HG02840 (cell line): ENCODE measurements around the gene RTN3.
A peak's percentile ranks its signal among the peaks of the same experiment; 100 is the strongest.
"Not testable (repeated sequence)": the region's sequence is repeated elsewhere in the genome, so short reads cannot be mapped to it uniquely, and the experiment has no call there.

Source experiments
- ATAC-seq: cut with Tn5 transposase; IDR thresholded peaks from one replicate; pipeline ENCODE4 v1.9.1; 2021; ENCODE audit warnings: mild to moderate bottlenecking, moderate library complexity, moderate number of reproducible peaks; ENCODE audit not compliant: unreplicated experiment, low FRiP score

Gene RTN3

GRCh38 chr11:63767565-63768236, 86.4 kb downstream of the RTN3 start:
- no peak for ATAC-seq

DNA sequence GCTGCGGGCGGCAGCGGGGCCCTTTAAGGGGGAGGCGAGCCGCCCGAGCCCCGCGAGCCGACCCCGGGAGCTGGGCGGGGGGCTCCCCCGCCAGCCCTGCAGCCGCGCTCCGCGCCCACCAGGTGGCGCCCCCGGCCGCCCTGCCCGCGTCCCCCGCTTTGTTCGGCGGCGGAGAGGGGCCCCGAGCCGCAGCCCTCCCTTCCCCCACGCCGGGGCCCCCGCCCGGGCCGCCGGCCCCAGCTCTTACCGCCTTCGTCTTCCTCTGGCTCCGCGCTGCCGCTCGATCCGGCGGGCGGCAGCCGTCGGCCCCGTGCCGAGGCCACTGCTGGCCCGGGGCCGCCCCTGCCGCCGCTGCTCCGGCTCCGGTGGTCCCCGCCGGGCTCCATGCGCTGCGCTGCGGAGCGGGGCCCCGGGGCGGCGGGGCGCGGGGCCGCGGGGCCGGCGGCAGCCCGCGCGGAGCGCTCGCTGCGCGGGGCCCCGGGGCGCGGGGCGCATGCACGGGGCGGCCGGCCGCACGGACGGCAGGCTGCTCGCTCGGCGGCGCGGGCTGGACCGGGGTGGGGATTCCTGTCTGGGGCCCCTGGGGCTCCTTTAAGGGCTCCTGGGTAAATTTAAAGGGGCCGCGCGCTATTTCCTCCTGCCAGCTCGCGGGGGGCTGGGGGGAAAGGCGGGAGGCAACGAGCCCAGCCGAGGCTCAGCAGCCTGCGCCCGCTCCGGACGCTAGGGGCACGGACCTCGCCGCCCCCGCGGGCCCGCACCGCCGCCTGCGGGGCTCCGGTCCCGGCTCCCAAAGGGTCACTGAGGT, 87.1 kb downstream of the RTN3 start, which contains the start of gene ZFTA:
Gene ZFTA (minus strand): TSS at position 539 of the 805 bp plus-strand sequence. CDS start 153 bp downstream, at position 386.
- peak; percentile 49 for ATAC-seq

- peak; percentile 29 for ATAC-seq
These were observed 87.9 kb downstream of the RTN3 start for GRCh38 chr11:63769042-63769713.

GRCh38 chr11:63769714-63770455, 88.6 kb downstream of the RTN3 start:
- ATAC-seq: no peak

DNA sequence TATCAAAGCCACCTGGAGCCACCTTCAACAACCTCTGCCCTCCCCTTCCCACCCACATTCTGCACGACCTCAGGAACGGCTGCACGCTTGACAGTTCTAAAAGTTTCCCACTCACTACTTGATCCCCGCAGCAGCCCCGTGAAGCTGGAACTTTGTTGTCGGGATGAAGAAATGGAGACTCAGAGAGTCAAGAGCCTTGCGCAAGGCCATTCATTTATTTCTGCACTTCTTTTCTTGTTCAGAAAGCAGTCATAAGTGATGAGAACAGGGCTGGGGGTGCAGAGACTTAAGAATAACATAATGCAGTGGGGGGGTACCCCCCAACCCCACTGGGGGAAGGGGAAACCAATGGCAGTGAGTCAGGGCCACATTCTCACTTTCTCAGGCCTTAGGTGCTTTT, 89.5 kb downstream of the RTN3 start:
- ATAC-seq: no peak

GRCh38 chr11:63771741-63772318, 90.5 kb downstream of the RTN3 start:
- ATAC-seq: not testable (repeated sequence)

- ATAC-seq: no peak
These were observed 93.9 kb downstream of the RTN3 start for GRCh38 chr11:63775191-63775590.

GRCh38 chr11:63779039-63779438, 97.7 kb downstream of the RTN3 start:
- ATAC-seq: no peak

DNA sequence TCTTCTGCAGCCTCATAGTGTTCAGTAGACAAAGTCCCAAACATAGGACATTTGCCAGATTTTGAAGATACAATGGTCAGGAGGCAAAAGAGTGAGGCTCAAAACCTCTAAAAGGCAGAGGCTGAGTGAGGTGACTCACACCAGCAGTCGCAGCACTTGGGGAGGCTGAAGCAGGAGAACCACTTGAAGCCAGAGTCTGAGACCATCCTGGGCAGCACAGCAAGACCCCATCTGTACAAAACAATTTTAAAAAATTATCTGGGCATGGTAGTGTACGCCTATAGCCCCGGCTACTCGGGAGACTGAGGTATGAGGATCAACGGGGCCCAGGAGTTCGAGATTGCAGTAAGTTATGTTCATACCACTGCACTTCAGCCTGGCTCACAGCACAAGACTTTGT, 101.4 kb downstream of the RTN3 start:
- no peak for ATAC-seq

GRCh38 chr11:63783925-63784592, 102.8 kb downstream of the RTN3 start:
- no peak for ATAC-seq

DNA sequence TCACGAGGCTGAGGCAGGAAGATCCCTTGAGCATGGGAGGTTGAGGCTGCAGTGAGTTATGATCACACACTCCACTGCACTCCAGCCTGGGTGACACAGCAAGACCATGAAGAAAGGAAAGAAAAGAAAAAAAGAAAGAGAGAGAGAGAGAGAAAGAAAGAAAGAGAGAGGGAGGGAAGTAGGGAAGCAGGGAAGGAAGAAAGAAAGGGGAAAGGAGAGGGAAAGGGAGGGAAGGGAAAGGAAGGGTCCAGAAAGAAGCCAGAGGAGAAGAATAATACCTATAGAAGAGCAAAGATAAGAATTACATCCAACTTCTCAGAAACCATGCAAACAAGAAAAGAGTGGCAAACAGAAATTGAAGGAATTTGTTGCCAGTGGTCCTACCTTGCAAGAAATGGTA, 104.5 kb downstream of the RTN3 start:
- no peak for ATAC-seq

DNA sequence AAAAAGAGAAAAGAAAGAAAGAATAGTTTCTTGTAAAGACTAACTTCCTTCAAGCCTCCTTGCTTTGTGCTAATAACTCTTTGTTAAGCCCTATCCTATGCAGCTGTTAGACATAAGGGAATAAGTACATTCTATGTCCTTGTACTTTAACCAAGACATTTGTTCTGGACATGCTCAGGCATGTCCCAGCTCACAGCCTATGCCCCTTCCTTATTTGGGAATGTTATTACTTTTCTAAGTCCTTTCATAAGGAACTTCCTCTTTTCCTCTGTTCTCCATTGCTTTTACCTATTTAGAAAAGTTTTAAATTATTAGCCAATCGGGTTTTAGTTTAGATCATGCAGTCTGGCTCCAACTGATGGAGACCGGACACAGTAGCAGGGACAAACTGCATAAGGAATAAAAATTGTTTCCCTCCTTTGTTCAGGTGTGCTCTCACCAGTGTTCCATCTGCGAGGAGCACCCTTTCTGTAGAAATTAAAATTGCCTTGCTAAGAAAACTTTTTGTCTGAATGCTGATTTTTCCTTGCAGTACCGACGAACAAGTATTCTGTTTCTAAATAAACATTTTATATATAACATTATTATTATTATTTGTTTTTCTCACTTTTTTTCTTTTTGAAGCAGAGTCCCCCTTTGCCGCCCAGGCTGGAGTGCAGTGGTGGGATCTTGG, 110.3 kb downstream of the RTN3 start:
- no peak for ATAC-seq

GRCh38 chr11:63793161-63793560, 111.9 kb downstream of the RTN3 start:
- no peak for ATAC-seq

DNA sequence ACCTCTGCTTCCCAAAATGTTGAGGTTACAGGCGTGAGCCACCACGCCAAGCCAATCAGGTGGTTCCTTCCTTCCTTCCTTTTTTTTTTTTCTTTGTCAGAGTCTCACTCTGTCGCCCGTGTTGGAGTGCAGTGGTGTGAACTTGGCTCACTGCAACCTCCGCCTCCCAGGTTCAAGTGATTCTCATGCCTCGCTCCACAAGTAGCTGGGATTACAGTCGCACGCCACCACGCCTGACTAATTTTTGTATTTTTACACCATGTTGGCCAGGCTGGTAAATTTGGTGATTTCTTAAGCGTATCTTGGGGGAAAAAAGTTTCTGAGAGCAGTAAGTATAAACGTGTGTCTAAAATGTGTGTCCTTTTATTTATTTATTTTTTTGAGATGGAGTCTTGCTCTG, 113.8 kb downstream of the RTN3 start:
- ATAC-seq: no peak

GRCh38 chr11:63800921-63801320, 119.6 kb downstream of the RTN3 start:
- ATAC-seq: no peak

GRCh38 chr11:63802637-63803414, 121.5 kb downstream of the RTN3 start:
- ATAC-seq: no peak

DNA sequence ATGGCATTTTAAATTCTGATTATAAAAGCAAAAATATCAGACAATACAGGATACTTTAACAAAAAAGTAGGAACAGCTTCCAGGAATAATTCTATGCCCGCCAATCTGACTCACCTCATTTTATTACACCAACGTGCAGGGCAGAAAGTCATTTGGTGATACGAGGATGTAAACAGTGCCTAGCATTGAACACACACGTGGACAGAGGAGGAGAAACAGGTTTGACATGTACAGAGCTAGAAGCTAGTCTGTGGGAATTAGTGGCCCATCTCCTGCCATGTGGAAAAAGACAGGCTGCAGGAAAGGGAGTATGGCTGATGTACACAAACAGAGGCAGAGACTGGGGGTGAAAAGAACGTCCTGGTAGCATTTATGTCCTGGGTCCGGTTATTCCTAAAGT, 123.0 kb downstream of the RTN3 start:
- no peak for ATAC-seq

GRCh38 chr11:63805844-63806415, 124.6 kb downstream of the RTN3 start:
- no peak for ATAC-seq
